CD4-positive, alpha-beta T cell treated with Interleukin-2 at 100 ng/mL for 4 hours (primary cell): ENCODE measurements around the gene KCNIP4.

Experiments used
- DNase-seq: peaks from one replicate; pipeline ENCODE4 v3.0.0-alpha.2; 2020; ENCODE audit warnings: low spot score

Gene KCNIP4

GRCh38 chr4:21191317-21191716 is 757.3 kb downstream of the KCNIP4 start:
- DNase-seq: no peak

- DNase-seq: no peak
These were observed 763.8 kb downstream of the KCNIP4 start for GRCh38 chr4:21184788-21185187.

GRCh38 chr4:21181716-21182115 is 766.9 kb downstream of the KCNIP4 start:
- no peak for DNase-seq

- DNase-seq: no peak
These were observed 770.7 kb downstream of the KCNIP4 start for GRCh38 chr4:21177871-21178270.

GRCh38 chr4:21177092-21177491 is 771.5 kb downstream of the KCNIP4 start:
- no peak for DNase-seq

- no peak for DNase-seq
These were observed 780.9 kb downstream of the KCNIP4 start for GRCh38 chr4:21167711-21168110.

- DNase-seq: no peak
These were observed 793.2 kb downstream of the KCNIP4 start for GRCh38 chr4:21155367-21155766.

- DNase-seq: no peak
These were observed 809.2 kb downstream of the KCNIP4 start for GRCh38 chr4:21139327-21139726.

GRCh38 chr4:21136051-21136630 is 812.4 kb downstream of the KCNIP4 start:
- no peak for DNase-seq

GRCh38 chr4:21134994-21135393 is 813.6 kb downstream of the KCNIP4 start:
- peak; percentile 31 for DNase-seq

GRCh38 chr4:21130606-21131005 is 818.0 kb downstream of the KCNIP4 start:
- no peak for DNase-seq

GRCh38 chr4:21126014-21126512 is 822.5 kb downstream of the KCNIP4 start:
- no peak for DNase-seq

GRCh38 chr4:21118301-21118700 is 830.3 kb downstream of the KCNIP4 start:
- DNase-seq: no peak

- DNase-seq: no peak
These were observed 830.9 kb downstream of the KCNIP4 start for GRCh38 chr4:21117541-21118180.

- no peak for DNase-seq
These were observed 834.9 kb downstream of the KCNIP4 start for GRCh38 chr4:21113496-21114223.

- no peak for DNase-seq
These were observed 845.9 kb downstream of the KCNIP4 start for GRCh38 chr4:21102667-21103066.

GRCh38 chr4:21097865-21098264 is 850.7 kb downstream of the KCNIP4 start:
- no peak for DNase-seq

- no peak for DNase-seq
These were observed 851.5 kb downstream of the KCNIP4 start for GRCh38 chr4:21097026-21097425.

- DNase-seq: no peak
These were observed 856.0 kb downstream of the KCNIP4 start for GRCh38 chr4:21092531-21092930.

GRCh38 chr4:21090094-21090666 is 858.4 kb downstream of the KCNIP4 start:
- DNase-seq: no peak

- no peak for DNase-seq
These were observed 865.2 kb downstream of the KCNIP4 start for GRCh38 chr4:21083413-21083812.

GRCh38 chr4:21077967-21078366 is 870.6 kb downstream of the KCNIP4 start:
- no peak for DNase-seq

- no peak for DNase-seq
These were observed 881.2 kb downstream of the KCNIP4 start for GRCh38 chr4:21067351-21067750.
